DND-41 (cell line): ENCODE data around the gene SLC44A1.

Experiments
- CTCF ChIP-seq: IDR thresholded peaks from 2 replicates; pipeline ENCODE4 v1.5.1; 2012; ENCODE audit warnings: borderline replicate concordance, low read length, moderate library complexity, mild to moderate bottlenecking; ENCODE audit not compliant: poor library complexity, severe bottlenecking; ENCODE audit errors: extremely low read depth
- EZH2 ChIP-seq: IDR thresholded peaks from 3 replicates; pipeline ENCODE4 v1.6.1; 2012; ENCODE audit warnings: borderline replicate concordance, low read depth, mild to moderate bottlenecking, moderate library complexity, low read length, inconsistent platforms; ENCODE audit not compliant: severe bottlenecking

- TF ChIP-seq CTCF (no peak), EZH2 (no peak)
Observed at GRCh38 chr9:105419816-105420597, 175.6 kb downstream of the SLC44A1 start.
